HUDEP-2 (cell line): Measurements from ENCODE around the gene EEF1E1.

Experiments used
- DNase-seq, 76 experiments: peaks; one replicate each; lab custom pipeline; 2025; ENCODE audit not compliant: unreplicated experiment in 76 of 76; lab: John Stamatoyannopoulos, UW

Gene EEF1E1

GRCh38 chr6:8102122-8102958, at the start of gene EEF1E1:
Gene EEF1E1, minus strand, starts transcription at chr6:8102548. Its CDS starts 27 bp downstream, at chr6:8102521.
- peak; percentile 60 to 99 (median 97) for DNase-seq

GRCh38 chr6:8149350-8149749, 47.0 kb upstream of the EEF1E1 start:
- no peak for DNase-seq

GRCh38 chr6:8143945-8144344, 41.6 kb upstream of the EEF1E1 start:
- no peak for DNase-seq

GRCh38 chr6:8139451-8139850, 37.1 kb upstream of the EEF1E1 start:
- no peak for DNase-seq

- DNase-seq, result no peak
Measured at GRCh38 chr6:8137529-8137939, 35.2 kb upstream of the EEF1E1 start.

GRCh38 chr6:8135276-8135675, 32.9 kb upstream of the EEF1E1 start:
- DNase-seq, result no peak

GRCh38 chr6:8132130-8132529, 29.8 kb upstream of the EEF1E1 start:
- DNase-seq, result no peak

- peak in 46 of 76 experiments; percentile 8 to 67 (median 34) for DNase-seq
Measured at GRCh38 chr6:8131265-8131897, 29.0 kb upstream of the EEF1E1 start.

- no peak for DNase-seq
Measured at GRCh38 chr6:8130399-8130798, 28.1 kb upstream of the EEF1E1 start.

- DNase-seq, result no peak
Measured at GRCh38 chr6:8123236-8123635, 20.9 kb upstream of the EEF1E1 start.

- no peak for DNase-seq
Measured at GRCh38 chr6:8114956-8115355, 12.6 kb upstream of the EEF1E1 start.

GRCh38 chr6:8113131-8113654, 10.8 kb upstream of the EEF1E1 start:
- no peak for DNase-seq

GRCh38 chr6:8110725-8111124, 8.4 kb upstream of the EEF1E1 start:
- DNase-seq, result no peak

- no peak for DNase-seq
Measured at GRCh38 chr6:8110117-8110721, 7.9 kb upstream of the EEF1E1 start.

- no peak for DNase-seq
Measured at GRCh38 chr6:8108759-8109539, 6.6 kb upstream of the EEF1E1 start.

- DNase-seq, result no peak
Measured at GRCh38 chr6:8108031-8108660, 5.8 kb upstream of the EEF1E1 start.

GRCh38 chr6:8105791-8106190, 3.4 kb upstream of the EEF1E1 start:
- no peak for DNase-seq

GRCh38 chr6:8103726-8104125, 1.4 kb upstream of the EEF1E1 start:
- no peak for DNase-seq

GRCh38 chr6:8100159-8100854, 2.0 kb downstream of the EEF1E1 start:
- DNase-seq, result peak in 24 of 76 experiments; percentile 12 to 67 (median 34)

GRCh38 chr6:8090650-8091049, 11.7 kb downstream of the EEF1E1 start:
- DNase-seq, result no peak
